Stimulated activated CD8-positive, alpha-beta memory T cell treated with anti-CD3 and anti-CD28 coated beads, Interleukin-4, amount 100 ng/mL, for 24 hours (primary cell): ENCODE data around the gene SLC38A1.

Experiments
- DNase-seq: peaks from one replicate; pipeline ENCODE4 v3.0.0-alpha.2; 2020; ENCODE audit warnings: low read depth

The SLC38A1 gene

DNA sequence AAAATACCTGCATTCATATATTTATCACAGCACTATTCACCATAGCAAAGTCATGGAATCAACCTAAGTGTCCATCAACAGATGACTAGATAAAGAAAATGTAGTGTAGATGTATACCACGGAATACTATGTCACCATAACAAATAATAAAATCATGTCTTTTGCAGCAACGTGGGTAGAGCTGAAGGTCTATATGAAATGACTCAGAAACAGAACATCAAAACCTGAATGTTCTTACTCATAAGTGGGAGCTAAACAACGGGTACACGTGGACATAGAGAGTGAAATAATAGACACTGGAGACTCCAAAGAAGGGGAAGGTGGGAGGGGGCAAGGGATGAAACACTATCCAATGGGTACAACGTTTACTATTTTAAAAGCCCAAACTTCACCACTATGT lies 37.9 kb downstream of the SLC38A1 start:
- no peak for DNase-seq

DNA sequence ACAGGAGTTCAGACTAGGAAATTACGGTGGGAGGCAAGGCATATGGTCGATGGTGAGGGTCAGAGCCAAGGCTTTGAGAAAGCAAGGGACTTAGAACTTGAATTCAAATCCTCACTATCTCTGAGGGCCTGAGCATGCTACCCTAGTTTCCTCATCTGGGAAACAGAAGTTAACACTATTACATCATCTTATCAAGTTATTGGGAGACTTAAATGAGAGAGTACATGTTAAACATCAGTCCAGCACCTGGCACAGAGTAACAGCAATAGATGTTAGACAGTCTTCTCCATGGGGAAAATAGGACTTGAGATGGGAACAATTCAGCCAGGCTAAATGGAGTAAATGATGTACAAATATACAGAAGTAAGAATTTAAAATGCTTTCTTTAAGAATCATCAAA lies 38.5 kb downstream of the SLC38A1 start:
- no peak for DNase-seq

- DNase-seq: no peak
These were observed 41.2 kb downstream of the SLC38A1 start for GRCh38 chr12:46227616-46228015.

DNA sequence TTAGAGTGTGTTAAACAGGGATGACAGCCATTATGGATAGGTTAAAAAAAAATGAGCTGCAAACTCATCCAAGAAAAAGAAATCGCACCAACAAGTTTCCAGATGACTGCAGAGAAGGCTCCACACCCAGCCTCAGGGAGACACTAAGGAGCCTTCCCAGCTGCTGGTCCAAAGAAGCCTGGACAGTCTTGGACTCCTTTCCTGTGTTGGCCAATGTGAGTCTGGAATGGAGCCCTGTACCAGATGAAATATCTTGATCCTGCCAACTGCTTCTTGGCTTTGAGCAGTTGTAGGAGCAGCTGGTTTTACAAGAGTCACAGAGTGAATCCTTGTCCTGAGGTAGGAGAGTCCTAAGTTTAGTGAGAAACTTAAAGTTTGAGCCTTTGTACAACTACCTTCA lies 44.5 kb downstream of the SLC38A1 start:
- no peak for DNase-seq

DNA sequence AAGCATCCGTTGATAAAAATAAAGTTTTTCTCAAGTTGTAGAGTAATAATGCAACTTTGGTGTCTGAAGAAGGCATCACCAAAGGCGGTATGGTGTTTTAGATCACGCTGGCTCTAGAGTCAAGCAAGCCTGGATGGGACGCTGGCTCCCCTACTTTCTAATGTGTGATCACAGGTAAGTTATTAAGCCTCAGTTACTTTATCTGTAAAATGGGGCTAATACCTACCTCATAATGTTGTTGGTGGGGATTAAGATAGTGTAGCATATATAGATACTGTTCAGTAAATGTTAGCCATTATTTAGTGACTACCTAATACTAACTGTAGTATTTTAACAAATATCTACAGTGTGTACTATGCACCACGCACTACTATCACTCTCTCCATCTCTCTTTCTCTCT lies 45.8 kb downstream of the SLC38A1 start:
- no peak for DNase-seq

GRCh38 chr12:46222636-46223035 lies 46.2 kb downstream of the SLC38A1 start:
- no peak for DNase-seq

GRCh38 chr12:46221255-46222128 lies 47.4 kb downstream of the SLC38A1 start:
- no peak for DNase-seq

DNA sequence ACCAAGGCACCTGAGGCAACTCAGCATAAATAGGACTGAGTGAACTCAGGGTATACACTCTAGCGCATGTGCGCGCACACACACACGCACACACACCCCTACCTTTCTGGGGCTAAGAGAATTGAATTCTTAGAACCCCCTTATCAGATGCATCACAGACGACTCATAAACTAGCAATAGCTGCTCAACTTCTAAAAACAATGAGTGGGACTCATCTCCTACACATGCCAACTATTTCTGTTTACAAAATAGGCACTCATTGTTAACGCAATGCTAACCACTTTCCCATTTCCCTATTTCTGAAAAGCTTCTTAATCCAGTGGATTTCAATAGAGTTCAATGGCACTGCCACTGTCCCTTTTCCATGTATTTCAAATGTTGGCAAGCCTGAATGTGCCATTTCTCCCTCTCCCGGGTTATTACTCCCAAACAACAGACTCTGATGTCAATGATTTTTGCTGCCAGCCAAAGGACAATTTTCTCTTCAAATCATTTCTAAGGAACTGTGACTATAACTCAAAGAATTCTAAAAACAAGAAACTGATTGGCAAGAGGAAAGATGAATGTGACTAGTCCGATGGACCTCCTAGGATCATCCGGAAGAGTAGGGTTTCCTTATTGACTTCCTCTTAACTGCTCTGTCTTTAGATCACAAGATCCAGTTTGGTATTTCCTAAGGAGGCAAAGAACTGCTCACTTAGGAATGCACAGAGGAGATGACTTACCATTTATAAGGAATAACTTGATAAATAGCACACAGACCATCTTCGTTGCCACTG lies 48.8 kb downstream of the SLC38A1 start:
- DNase-seq: peak; percentile 45

DNA sequence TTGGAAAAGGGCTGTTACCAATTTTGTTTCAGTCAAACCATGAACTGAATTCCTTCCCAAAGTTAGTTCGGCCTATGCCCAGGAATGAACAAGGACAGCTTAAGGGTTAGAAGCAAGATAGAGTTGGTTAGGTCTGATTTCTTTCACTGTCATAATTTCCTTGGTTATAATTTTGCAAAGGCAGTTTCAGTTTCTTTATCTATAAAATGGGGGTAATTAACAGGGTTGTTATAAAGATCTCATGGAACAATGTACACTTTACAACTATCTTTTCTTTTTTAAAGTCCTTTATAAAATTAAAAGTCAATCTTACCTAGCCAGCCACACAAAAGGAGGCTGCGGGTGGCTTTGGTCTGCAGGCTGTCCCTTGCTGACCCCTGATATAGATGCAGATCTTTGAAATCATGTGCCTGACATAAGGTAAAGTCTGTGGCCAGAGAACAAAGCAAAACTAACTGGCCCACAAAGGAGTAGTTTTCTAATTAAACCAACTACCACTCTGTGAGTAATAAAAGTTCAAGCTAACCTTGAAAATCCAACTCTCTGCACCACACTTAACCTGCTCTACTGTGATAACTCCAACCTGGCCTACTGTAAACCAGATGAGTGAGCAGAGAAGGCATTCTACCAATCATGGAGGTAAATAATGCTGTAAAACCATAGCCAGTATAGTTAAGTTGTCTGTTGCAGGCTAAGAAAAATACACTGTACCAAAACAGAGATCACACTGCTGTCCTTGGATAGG lies 49.5 kb downstream of the SLC38A1 start:
- no peak for DNase-seq

GRCh38 chr12:46218322-46219095 lies 50.3 kb downstream of the SLC38A1 start:
- DNase-seq: no peak

GRCh38 chr12:46217541-46218321 lies 51.1 kb downstream of the SLC38A1 start:
- DNase-seq: no peak

DNA sequence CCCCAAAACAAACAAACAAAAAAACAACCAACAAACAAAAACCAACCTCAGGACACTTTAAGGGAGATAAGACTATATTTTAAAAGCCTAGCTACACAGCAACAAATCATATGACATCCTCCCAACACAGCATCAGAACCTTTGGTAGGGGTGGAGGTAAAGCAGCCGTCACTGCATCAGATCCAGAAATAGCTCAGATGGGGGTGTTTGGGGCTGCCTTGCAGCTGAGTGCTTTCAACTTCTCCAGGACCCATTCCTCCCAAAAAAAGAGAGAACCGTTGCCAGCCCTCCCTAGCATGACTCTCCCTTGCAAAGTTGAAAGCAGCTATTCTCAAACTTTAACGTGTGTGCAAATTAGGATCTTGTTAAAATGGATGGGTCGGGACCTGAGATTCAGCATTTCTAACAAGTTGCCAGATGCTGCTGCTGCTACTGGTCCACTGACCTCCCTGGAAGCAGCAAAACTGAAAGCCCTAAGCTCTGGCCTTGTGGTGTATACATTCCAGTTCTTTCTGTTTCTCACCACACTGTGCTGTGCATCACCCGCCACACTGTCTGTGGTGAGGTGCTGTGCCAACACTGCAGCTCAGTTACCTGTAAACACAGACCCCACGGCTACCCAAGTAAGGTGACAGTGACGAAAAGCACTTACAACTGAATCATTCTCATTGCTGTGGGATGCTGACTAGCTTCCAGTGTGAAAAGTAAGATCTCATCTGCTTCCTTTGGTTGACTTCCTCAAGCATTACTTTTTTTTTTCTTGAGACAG lies 54.0 kb downstream of the SLC38A1 start:
- peak; percentile 58 for DNase-seq

GRCh38 chr12:46212108-46212982 lies 56.5 kb downstream of the SLC38A1 start:
- no peak for DNase-seq

DNA sequence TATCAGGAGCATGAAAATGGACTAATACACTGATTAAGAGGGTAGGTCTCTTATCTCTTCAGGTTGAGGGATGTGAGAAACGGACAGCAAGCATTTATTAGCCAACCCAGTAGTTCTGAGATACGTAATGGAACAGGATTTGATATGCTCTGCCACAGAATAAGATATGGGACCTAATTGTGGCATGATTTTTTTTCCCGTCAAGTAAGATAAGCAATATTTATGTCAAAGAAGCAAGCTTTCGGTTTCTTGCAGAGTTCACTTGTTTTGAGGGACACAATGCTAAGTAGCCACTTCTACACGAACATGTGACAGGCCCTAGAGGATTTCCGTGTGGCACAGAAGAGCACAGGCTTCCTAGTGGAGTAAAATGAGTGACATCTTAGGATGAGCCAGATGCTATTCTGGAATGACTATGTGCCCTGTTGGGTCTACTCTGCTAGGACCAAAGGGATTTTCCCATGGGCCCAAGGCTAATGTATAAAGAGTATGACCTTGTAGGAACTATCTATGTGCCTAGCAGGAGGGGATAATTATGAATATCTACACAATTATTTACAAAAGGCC lies 57.9 kb downstream of the SLC38A1 start:
- DNase-seq: no peak

DNA sequence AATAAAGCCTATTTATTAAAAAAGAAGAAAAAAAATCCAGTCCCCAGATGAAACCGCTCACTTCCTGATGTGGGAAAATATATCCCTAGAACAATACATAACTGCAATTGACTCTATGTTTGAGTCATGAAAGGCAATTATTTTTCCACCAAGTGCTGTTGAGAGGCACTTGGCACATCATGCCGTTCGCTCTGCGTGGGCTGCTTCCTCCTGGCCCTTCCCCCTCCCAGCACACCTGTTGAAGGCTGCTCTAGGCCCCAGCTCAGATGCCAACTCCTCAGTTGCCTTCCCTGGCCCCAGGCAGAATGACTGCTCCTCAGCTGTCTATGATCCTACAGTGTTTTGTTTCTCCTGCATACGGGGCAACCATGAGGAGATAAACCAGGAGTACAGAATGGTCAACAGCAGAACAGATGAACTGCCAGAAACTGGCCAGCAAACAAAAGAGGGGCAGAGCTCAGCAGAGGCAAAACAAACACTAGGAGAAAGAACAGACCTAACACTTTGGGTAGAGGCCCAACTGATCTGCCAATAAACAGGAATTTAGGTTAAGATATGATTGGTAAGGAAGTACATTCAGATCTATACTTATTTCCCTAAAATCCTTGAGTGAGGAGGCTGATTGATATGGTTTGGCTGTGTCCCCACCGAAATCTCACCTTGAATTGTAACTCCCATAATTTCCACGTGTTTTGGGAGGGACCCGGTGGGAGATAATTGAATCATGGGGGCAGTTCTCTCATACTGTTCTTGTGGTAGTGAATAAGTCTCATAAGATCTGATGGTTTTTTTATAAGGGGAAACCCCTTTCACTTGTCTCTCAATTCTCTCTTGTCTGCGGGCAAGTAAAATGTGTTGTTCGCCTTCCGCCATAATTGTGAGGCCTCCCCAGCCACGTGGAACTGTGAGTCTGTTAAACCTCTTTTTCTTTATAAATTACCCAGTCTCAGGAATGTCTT lies 58.6 kb downstream of the SLC38A1 start:
- DNase-seq: peak; percentile 54

GRCh38 chr12:46209170-46209569 lies 59.7 kb downstream of the SLC38A1 start:
- DNase-seq: no peak

- DNase-seq: no peak
These were observed 60.5 kb downstream of the SLC38A1 start for GRCh38 chr12:46208370-46208769.

DNA sequence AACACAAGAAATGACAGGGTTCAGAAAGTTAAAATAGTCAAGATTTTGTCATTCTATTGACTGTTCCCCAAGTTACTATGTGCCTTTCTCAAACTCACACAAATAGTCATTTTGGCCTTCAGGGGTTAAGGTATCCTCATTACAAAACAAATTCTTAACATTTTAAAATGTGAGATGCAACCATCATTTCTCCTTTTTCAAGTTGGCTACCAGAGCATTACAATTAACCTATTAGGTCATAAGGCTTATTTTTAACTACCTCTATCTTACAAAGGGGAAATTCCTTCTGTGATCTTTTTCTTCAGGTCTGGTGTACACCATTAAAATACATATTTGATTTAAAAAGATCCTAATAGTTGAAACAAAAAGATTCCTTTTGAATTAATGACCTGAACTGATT lies 61.2 kb downstream of the SLC38A1 start:
- no peak for DNase-seq
